Esophagus squamous epithelium (tissue), 4 donors: ENCODE measurements around the gene L2HGDH.

Experiments used
- POLR2A ChIP-seq, 4 donors: fragments of 450-650 bp; IDR thresholded peaks; one replicate each; pipeline ENCODE4 v1.6.1; 2017; ENCODE audit warnings: antibody characterized with exemption in 4 of 4, mild to moderate bottlenecking in 4 of 4, moderate library complexity in 3 of 4
- TF ChIP-seq, protein P1 (sequence below), 6 experiments: fragments of 450-650 bp in 4 of 6; fragments of 200-600 bp in 2 of 6; sonication (generic) in 2 of 6; IDR thresholded peaks; one replicate each; pipeline ENCODE4 v1.5.1; 2016 to 2019; ENCODE audit warnings: antibody characterized with exemption in 6 of 6, mild to moderate bottlenecking in 4 of 6, moderate library complexity in 4 of 6

DNA sequence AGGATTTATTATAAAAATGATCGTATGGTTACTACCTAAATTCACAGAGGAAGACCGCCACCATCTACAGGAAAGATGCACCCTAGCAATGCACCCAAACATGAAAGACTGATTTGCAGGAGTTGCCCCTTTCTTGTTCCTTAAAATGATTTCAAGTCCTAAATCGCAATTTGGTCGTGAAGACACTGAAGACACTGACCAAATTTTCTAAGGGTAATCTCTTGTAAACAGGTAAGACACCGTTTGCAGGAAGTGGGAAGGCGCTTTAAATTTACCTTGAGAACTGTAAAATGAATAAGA, 81.7 kb downstream of the L2HGDH start:
- TF ChIP-seq, protein P1, sequence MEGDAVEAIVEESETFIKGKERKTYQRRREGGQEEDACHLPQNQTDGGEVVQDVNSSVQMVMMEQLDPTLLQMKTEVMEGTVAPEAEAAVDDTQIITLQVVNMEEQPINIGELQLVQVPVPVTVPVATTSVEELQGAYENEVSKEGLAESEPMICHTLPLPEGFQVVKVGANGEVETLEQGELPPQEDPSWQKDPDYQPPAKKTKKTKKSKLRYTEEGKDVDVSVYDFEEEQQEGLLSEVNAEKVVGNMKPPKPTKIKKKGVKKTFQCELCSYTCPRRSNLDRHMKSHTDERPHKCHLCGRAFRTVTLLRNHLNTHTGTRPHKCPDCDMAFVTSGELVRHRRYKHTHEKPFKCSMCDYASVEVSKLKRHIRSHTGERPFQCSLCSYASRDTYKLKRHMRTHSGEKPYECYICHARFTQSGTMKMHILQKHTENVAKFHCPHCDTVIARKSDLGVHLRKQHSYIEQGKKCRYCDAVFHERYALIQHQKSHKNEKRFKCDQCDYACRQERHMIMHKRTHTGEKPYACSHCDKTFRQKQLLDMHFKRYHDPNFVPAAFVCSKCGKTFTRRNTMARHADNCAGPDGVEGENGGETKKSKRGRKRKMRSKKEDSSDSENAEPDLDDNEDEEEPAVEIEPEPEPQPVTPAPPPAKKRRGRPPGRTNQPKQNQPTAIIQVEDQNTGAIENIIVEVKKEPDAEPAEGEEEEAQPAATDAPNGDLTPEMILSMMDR (IDR thresholded peaks at IDR 0.05) = no peak
- no peak for TF ChIP-seq POLR2A (IDR thresholded peaks at IDR 0.05)
